Measurements from ENCODE around the gene PCOLCE2. TPM values are rescaled to one million over a fixed set of nuclear protein-coding genes. Genes with fewer than 3 reads are reported as not detected.

Gene PCOLCE2, protein sequence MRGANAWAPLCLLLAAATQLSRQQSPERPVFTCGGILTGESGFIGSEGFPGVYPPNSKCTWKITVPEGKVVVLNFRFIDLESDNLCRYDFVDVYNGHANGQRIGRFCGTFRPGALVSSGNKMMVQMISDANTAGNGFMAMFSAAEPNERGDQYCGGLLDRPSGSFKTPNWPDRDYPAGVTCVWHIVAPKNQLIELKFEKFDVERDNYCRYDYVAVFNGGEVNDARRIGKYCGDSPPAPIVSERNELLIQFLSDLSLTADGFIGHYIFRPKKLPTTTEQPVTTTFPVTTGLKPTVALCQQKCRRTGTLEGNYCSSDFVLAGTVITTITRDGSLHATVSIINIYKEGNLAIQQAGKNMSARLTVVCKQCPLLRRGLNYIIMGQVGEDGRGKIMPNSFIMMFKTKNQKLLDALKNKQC
- 1.8 TPM for total RNA-seq (ENCODE audit: unreplicated experiment)
- long read RNA-seq, partial matches to known transcripts: 0 of 2 reads
- long read RNA-seq, other reads (novel, unspliced or antisense): 0 of 2 reads

DNA sequence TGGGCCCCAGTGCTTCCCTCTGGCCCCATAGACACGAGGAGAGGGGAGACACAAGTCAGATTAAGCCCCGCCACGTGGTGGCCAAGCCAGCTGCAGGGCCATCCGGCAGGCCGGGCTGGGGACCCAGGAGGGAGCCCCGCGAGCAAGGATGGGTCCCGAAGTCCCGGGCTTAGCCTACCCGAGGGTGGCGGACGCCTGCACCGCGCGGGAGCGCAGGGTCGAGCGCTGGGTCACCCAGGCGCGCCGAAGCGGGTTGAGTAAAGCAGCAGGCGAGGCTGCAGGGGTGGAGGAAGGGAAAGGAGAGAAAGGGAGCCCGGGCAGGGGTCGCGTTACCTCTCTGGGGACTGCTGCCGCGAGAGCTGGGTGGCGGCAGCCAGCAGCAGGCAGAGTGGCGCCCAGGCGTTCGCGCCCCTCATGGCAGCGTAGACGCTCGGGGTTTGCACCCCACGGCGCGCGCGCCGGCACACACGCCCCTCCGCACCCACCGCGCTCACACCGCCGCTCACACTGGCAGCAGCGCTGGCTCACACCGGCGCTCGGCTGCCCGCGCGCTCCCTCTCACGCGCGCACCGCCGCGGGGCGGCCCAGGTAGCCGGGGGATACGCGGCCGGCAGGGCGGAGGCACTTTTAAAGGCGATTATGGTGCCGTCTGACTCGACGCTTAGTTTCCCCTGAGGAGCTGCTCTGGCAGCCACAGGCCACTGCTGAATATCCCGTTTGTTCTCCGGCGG is at the start of gene PCOLCE2:
PCOLCE2 (minus strand) TSS at position 603 of the 731 bp plus-strand sequence; CDS start at position 416, 187 bp downstream.
- DNase-seq (ENCODE audit: low spot score): peak; percentile 43
- H3K4me1 Mint-ChIP-seq (ENCODE audit: unreplicated experiment): peaks cover 3% of the 10 kb centered on the region
- H3K4me3 Mint-ChIP-seq (ENCODE audit: unreplicated experiment): peak within 1 kb of the TSS; percentile 88
- TF ChIP-seq, protein P1, sequence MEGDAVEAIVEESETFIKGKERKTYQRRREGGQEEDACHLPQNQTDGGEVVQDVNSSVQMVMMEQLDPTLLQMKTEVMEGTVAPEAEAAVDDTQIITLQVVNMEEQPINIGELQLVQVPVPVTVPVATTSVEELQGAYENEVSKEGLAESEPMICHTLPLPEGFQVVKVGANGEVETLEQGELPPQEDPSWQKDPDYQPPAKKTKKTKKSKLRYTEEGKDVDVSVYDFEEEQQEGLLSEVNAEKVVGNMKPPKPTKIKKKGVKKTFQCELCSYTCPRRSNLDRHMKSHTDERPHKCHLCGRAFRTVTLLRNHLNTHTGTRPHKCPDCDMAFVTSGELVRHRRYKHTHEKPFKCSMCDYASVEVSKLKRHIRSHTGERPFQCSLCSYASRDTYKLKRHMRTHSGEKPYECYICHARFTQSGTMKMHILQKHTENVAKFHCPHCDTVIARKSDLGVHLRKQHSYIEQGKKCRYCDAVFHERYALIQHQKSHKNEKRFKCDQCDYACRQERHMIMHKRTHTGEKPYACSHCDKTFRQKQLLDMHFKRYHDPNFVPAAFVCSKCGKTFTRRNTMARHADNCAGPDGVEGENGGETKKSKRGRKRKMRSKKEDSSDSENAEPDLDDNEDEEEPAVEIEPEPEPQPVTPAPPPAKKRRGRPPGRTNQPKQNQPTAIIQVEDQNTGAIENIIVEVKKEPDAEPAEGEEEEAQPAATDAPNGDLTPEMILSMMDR (IDR thresholded peaks at IDR 0.05; ENCODE audit: unreplicated experiment): no peak
- no peaks in the 10 kb centered on the region for H3K27me3 Mint-ChIP-seq (ENCODE audit: unreplicated experiment)
- H3K9me3 Mint-ChIP-seq (ENCODE audit: unreplicated experiment): no peaks in the 10 kb centered on the region
- H3K27ac Mint-ChIP-seq (ENCODE audit: unreplicated experiment): no peak within 1 kb of the TSS
- H3K36me3 Mint-ChIP-seq (ENCODE audit: low read depth, unreplicated experiment): no peaks in the 10 kb centered on the region

DNA sequence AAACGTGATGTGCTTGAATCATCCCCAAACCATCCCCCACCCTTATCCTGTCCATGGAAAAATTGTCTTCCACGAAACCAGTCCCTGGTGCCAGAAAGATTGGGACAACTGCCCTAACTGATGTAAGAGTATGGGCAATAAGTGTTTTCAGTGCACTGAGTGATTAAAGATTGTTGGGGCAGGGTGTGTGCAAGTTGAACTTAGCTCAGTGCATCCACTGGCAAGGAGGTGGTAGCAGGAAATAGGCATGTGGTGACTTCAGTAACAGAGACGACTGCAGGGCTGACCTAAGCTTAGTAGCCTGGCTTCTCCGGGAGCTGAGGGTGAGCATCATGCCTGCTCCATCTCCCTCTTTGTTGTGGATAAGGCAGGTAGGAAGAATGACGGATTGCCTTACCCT is 47.1 kb upstream of the PCOLCE2 start:
- no peak overlapping the region for H3K27ac Mint-ChIP-seq (ENCODE audit: unreplicated experiment)
- H3K9me3 Mint-ChIP-seq (ENCODE audit: unreplicated experiment): no peaks in the 10 kb centered on the region
- H3K27me3 Mint-ChIP-seq (ENCODE audit: unreplicated experiment): peaks cover 2% of the 10 kb centered on the region
- no peak overlapping the region for H3K4me3 Mint-ChIP-seq (ENCODE audit: unreplicated experiment)
- H3K4me1 Mint-ChIP-seq (ENCODE audit: unreplicated experiment): no peaks in the 10 kb centered on the region
- no peaks in the 10 kb centered on the region for H3K36me3 Mint-ChIP-seq (ENCODE audit: low read depth, unreplicated experiment)
- TF ChIP-seq, protein P1 (IDR thresholded peaks at IDR 0.05; ENCODE audit: unreplicated experiment): no peak
- no peak for DNase-seq (ENCODE audit: low spot score)

DNA sequence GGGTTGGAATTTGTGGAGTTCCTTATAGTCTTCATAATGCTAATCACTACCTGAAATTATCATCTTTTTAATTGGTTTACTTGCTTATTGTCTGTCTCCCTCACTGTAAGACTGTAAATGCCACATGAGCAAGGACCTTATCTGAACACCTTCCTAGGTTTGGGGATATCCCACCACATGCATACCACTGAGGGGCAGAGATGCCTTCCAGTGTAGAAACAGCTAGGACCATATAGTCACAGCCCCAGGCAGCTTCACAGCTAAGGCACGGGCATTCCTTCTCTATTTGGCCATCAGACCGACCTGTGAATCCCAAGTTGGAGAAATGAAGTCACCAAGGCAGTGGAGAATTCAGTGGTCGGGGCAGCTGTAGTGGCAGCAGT is 46.0 kb upstream of the PCOLCE2 start:
- DNase-seq (ENCODE audit: low spot score): no peak
- Mint-ChIP-seq H3K36me3 (ENCODE audit: low read depth, unreplicated experiment) (no peaks in the 10 kb centered on the region), H3K27me3 (ENCODE audit: unreplicated experiment) (peaks cover 2% of the 10 kb centered on the region), H3K27ac (ENCODE audit: unreplicated experiment) (no peak overlapping the region), H3K9me3 (ENCODE audit: unreplicated experiment) (no peaks in the 10 kb centered on the region), H3K4me1 (ENCODE audit: unreplicated experiment) (no peaks in the 10 kb centered on the region), H3K4me3 (ENCODE audit: unreplicated experiment) (no peak overlapping the region)
- TF ChIP-seq, protein P1 (IDR thresholded peaks at IDR 0.05; ENCODE audit: unreplicated experiment): no peak

DNA sequence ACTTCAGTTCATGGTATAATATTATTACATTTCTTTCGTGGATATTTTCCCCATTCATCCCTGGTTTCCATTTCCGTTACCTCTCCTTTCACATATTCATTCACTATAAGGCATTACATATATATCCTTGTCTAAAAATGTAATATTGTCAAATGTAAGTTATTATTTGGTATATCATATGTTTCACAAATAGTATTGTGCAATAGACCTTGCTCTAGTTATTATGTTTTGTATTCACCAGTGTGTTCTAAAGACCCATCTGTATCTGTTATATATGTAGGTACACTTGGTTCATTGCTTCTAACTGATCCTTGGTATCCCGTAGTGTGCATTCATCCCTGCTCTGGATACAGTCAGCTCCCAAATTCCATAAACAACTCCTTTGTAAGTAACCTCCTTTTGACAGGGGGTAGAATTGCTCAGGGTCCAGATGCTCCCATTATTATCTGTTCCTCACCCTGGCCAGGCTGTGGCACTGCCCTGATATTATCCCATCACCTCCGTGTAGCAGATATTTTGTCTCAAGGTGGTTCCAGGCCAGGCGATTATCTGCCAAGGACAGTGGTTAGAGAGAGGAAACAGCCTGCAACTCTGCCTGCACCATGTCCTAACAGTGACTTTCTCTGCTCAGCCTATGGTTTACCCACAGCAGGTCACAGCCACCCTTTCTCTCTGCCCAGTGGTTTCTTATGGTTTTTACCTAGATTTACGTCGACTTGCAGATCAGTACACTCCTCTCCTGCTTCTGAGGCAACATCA is 45.4 kb upstream of the PCOLCE2 start:
- no peaks in the 10 kb centered on the region for H3K9me3 Mint-ChIP-seq (ENCODE audit: unreplicated experiment)
- H3K36me3 Mint-ChIP-seq (ENCODE audit: low read depth, unreplicated experiment): no peaks in the 10 kb centered on the region
- no peaks in the 10 kb centered on the region for H3K4me1 Mint-ChIP-seq (ENCODE audit: unreplicated experiment)
- peaks cover 2% of the 10 kb centered on the region for H3K27me3 Mint-ChIP-seq (ENCODE audit: unreplicated experiment)
- DNase-seq (ENCODE audit: low spot score): no peak
- TF ChIP-seq, protein P1 (IDR thresholded peaks at IDR 0.05; ENCODE audit: unreplicated experiment): no peak
- no peak overlapping the region for H3K4me3 Mint-ChIP-seq (ENCODE audit: unreplicated experiment)
- H3K27ac Mint-ChIP-seq (ENCODE audit: unreplicated experiment): no peak overlapping the region

Measured in endothelial cell (in vitro differentiated cells).